ENCODE results near the gene FTCDNL1. TPM values are rescaled to one million over a fixed set of nuclear protein-coding genes. Genes with fewer than 3 reads are reported as not detected.

FTCDNL1 gene
- total RNA-seq, 1 experiment from 2014 or later: 2.0 TPM

GRCh38 chr2:199814817-199815211, 36.2 kb downstream of the FTCDNL1 start:
- Histone ChIP-seq H3K23ac (ENCODE audit: insufficient read length, low read depth, low read length) (no peak overlapping the region), H3K56ac (ENCODE audit: insufficient read length, low read depth, low read length) (no peak overlapping the region), H4K91ac (ENCODE audit: insufficient read length, low read depth, low read length) (no peak overlapping the region), H3K79me2 (ENCODE audit: insufficient read depth, low read length) (no peaks in the 10 kb centered on the region), H4K5ac (ENCODE audit: insufficient read length, low read depth, low read length) (no peak overlapping the region), H3K23me2 (ENCODE audit: insufficient read length, low read depth, low read length, poor library complexity, severe bottlenecking) (no peaks in the 10 kb centered on the region), H3K18ac (ENCODE audit: insufficient read length, low read depth, low read length) (no peak overlapping the region), H2AK5ac (ENCODE audit: insufficient read length, low read length) (no peak overlapping the region), H3K27ac (ENCODE audit: insufficient read length, low read depth, low read length) (no peak overlapping the region), H3K9me3 (ENCODE audit: control insufficient read depth, low read depth, low read length) (no peaks in the 10 kb centered on the region), H2BK120ac (ENCODE audit: low read depth, low read length, poor library complexity, severe bottlenecking) (no peak overlapping the region), H3K4ac (ENCODE audit: low read depth, low read length) (no peak overlapping the region), H3T11ph (ENCODE audit: low read length) (no peak overlapping the region), H3K9ac (ENCODE audit: extremely low read depth, insufficient read length, low read length) (no peak overlapping the region), H3K14ac (ENCODE audit: insufficient read depth, low read length) (no peak overlapping the region), H2BK15ac (ENCODE audit: low read depth, low read length) (no peak overlapping the region), H3K79me1 (ENCODE audit: insufficient read depth, low read depth, low read length, poor library complexity, severe bottlenecking) (no peaks in the 10 kb centered on the region), H2BK5ac (ENCODE audit: insufficient read length, low read length) (no peak overlapping the region), H3K27me3 (ENCODE audit: insufficient read depth, low read length) (no peaks in the 10 kb centered on the region), H2AFZ (ENCODE audit: low read length) (no peak overlapping the region), H3K4me2 (ENCODE audit: insufficient read depth, insufficient read length, low read length) (no peak overlapping the region), H2BK12ac (ENCODE audit: insufficient read length, low read depth, low read length) (no peak overlapping the region), H4K8ac (replicated peaks; ENCODE audit: insufficient read length, low read depth, low read length) (no peak overlapping the region), H2BK20ac (ENCODE audit: low read depth, low read length, poor library complexity, severe bottlenecking) (no peak overlapping the region), H4K20me1 (ENCODE audit: control insufficient read depth, insufficient read depth, insufficient read length) (no peaks in the 10 kb centered on the region), H3K4me1 (ENCODE audit: insufficient read depth, low read length) (peaks cover 3% of the 10 kb centered on the region; the same call in 1 of the 2 replicates)
- Mint-ChIP-seq H3K4me3 (no peak overlapping the region), H3K27me3 (ENCODE audit: low read depth) (no peaks in the 10 kb centered on the region), H3K36me3 (ENCODE audit: insufficient read depth in 1 of 3, low read depth in 3 of 3) (no peaks in the 10 kb centered on the region), H3K27ac (no peak overlapping the region), H3K4me1 (peaks cover 23 to 24% of the 10 kb centered on the region in 2 experiments), H3K9me3 (no peaks in the 10 kb centered on the region)
- no peak for DNase-seq
- TF ChIP-seq CTCF (conservative IDR thresholded peaks at IDR 0.05): no peak

Measured in H9 (cell line).